IMR-90 (cell line): ENCODE results near the gene TBC1D1. TPM values are rescaled to one million over a fixed set of nuclear protein-coding genes. Genes with fewer than 3 reads are reported as not detected.
A peak's percentile ranks its signal among the peaks of the same experiment; 100 is the strongest.

ENCODE experiments used
- ATAC-seq: fragments of 200-7000 bp; cut with Tn5 transposase; 2 replicates; pipeline ENCODE4 v1.9.1; 2020; ENCODE audit warnings: low read depth, mild to moderate bottlenecking, moderate library complexity
- BruUV-seq: library from RNA; stranded (reverse); fragments of 400-500 nt; replicated peaks from 2 replicates; lab custom pipeline; 2021; lab: Mats Ljungman, UMichigan
- CTCF ChIA-PET: fragments of 300-600 bp; formaldehyde crosslinking; extraction: SDS; loops from one replicate; lab custom pipeline; 2021; ENCODE audit warnings: antibody characterized with exemption; lab: Yijun Ruan, JAX
- POLR2A ChIA-PET: fragments of 300-600 bp; sonication (Branson Sonifier 250); formaldehyde crosslinking; loops from one replicate; lab custom pipeline; 2022; ENCODE audit warnings: antibody characterized with exemption; ENCODE audit not compliant: unreplicated experiment; lab: Charles Lee
- DNase-seq: peaks from one replicate; pipeline ENCODE4 v3.0.0; 2013
- H2AFZ ChIP-seq: replicated peaks from 2 replicates; pipeline ENCODE3; 2013; ENCODE audit warnings: low read length, mild to moderate bottlenecking; ENCODE audit not compliant: poor library complexity
- H2AK5ac ChIP-seq: 2 replicates; pipeline ENCODE4 v1.6.1; 2013; ENCODE audit warnings: low read depth, low read length, inconsistent platforms
- H2AK9ac ChIP-seq: replicated peaks from 2 replicates; pipeline ENCODE3; 2013; ENCODE audit warnings: mild to moderate bottlenecking, low read depth, low read length, moderate library complexity; ENCODE audit not compliant: poor library complexity
- H2BK120ac ChIP-seq: 2 replicates; pipeline ENCODE4 v1.6.1; 2013; ENCODE audit warnings: low read depth, low read length, inconsistent platforms
- H2BK15ac ChIP-seq: 3 replicates; pipeline ENCODE4 v1.6.1; 2013; ENCODE audit warnings: low read depth, low read length, inconsistent platforms
- H2BK20ac ChIP-seq: 2 replicates; pipeline ENCODE4 v1.6.1; 2013; ENCODE audit warnings: low read depth, mild to moderate bottlenecking, inconsistent platforms, low read length, moderate library complexity
- H2BK5ac ChIP-seq: 2 replicates; pipeline ENCODE4 v1.6.1; 2013; ENCODE audit warnings: mild to moderate bottlenecking, low read depth, low read length, inconsistent platforms; ENCODE audit not compliant: poor library complexity, severe bottlenecking
- H3K14ac ChIP-seq: replicated peaks from 2 replicates; pipeline ENCODE4 v1.6.1; 2013; ENCODE audit warnings: low read depth, low read length, inconsistent platforms
- H3K18ac ChIP-seq: 2 replicates; pipeline ENCODE4 v1.6.1; 2013; ENCODE audit warnings: low read depth, low read length, control low read depth
- H3K23ac ChIP-seq: 2 replicates; pipeline ENCODE4 v1.6.1; 2013; ENCODE audit warnings: low read depth, low read length, inconsistent platforms
- H3K27ac ChIP-seq: 2 replicates; pipeline ENCODE4 v1.5.1; 2013; ENCODE audit warnings: mild to moderate bottlenecking, control low read depth, low read length; ENCODE audit not compliant: insufficient read depth
- H3K27me3 ChIP-seq: 2 replicates; pipeline ENCODE4 v1.6.1; 2013; ENCODE audit warnings: low read length; ENCODE audit not compliant: control insufficient read depth, insufficient read depth
- H3K36me3 ChIP-seq: 2 replicates; pipeline ENCODE4 v1.6.1; 2013; ENCODE audit warnings: low read length, mixed read lengths; ENCODE audit not compliant: control insufficient read depth, insufficient read depth
- H3K4ac ChIP-seq: 2 replicates; pipeline ENCODE4 v1.6.1; 2013; ENCODE audit warnings: low read depth, low read length, inconsistent platforms
- H3K4me1 ChIP-seq: 2 replicates; pipeline ENCODE4 v1.6.1; 2013; ENCODE audit warnings: low read length, mixed read lengths; ENCODE audit not compliant: control insufficient read depth, insufficient read depth
- H3K4me2 ChIP-seq: 2 replicates; pipeline ENCODE4 v1.6.1; 2013; ENCODE audit warnings: low read depth, mild to moderate bottlenecking, control low read depth, low read length, moderate library complexity
- H3K4me3 ChIP-seq: 2 replicates; pipeline ENCODE4 v1.5.1; 2013; ENCODE audit warnings: low read depth, mild to moderate bottlenecking, control low read depth, low read length, moderate library complexity; ENCODE audit not compliant: insufficient read depth
- H3K56ac ChIP-seq: 2 replicates; pipeline ENCODE4 v1.6.1; 2013; ENCODE audit warnings: low read length, inconsistent platforms; ENCODE audit not compliant: insufficient read depth; ENCODE audit errors: extremely low read depth
- H3K79me1 ChIP-seq, 2 experiments: 2 replicates each; pipeline ENCODE4 v1.6.1; 2013; ENCODE audit warnings: low read length in 2 of 2, inconsistent platforms in 1 of 2, low read depth in 1 of 2
- H3K9ac ChIP-seq: 2 replicates; pipeline ENCODE4 v1.6.1; 2013; ENCODE audit warnings: low read depth, low read length, control low read depth
- H3K9me1 ChIP-seq: 2 replicates; pipeline ENCODE4 v1.6.1; 2013; ENCODE audit warnings: low read length, inconsistent platforms; ENCODE audit not compliant: insufficient read depth
- H3K9me3 ChIP-seq: 2 replicates; pipeline ENCODE4 v1.6.1; 2013; ENCODE audit warnings: low read length; ENCODE audit not compliant: control insufficient read depth, insufficient read depth
- H4K20me1 ChIP-seq: 2 replicates; pipeline ENCODE4 v1.6.1; 2013; ENCODE audit warnings: low read length, inconsistent platforms; ENCODE audit not compliant: insufficient read depth
- H4K5ac ChIP-seq: 2 replicates; pipeline ENCODE4 v1.6.1; 2013; ENCODE audit warnings: mild to moderate bottlenecking, low read depth, low read length, control low read depth
- H4K8ac ChIP-seq, 2 experiments: 2 replicates each; pipeline ENCODE4 v1.6.1; 2013; ENCODE audit warnings: low read depth in 2 of 2, low read length in 2 of 2, control low read depth in 1 of 2, inconsistent platforms in 1 of 2
- H4K91ac ChIP-seq: 2 replicates; pipeline ENCODE4 v1.6.1; 2013; ENCODE audit warnings: low read depth, low read length, inconsistent platforms; ENCODE audit not compliant: insufficient read depth
- BHLHE40 ChIP-seq: fragments of 150-350 bp; IDR thresholded peaks from 2 replicates; pipeline ENCODE4 v1.6.1; 2016; ENCODE audit warnings: mild to moderate bottlenecking, low read depth, low read length
- CEBPB ChIP-seq: IDR thresholded peaks from 2 replicates; pipeline ENCODE4 v1.6.1; 2012; ENCODE audit warnings: low read depth, low read length, improper control_type of control experiment
- CHD1 ChIP-seq: IDR thresholded peaks from 2 replicates; pipeline ENCODE4 v1.6.1; 2012; ENCODE audit warnings: low read depth, low read length, improper control_type of control experiment
- CTCF ChIP-seq: conservative IDR thresholded peaks from 2 replicates; pipeline ENCODE4 v1.5.1; 2012; ENCODE audit warnings: mild to moderate bottlenecking, low read depth, low read length, improper control_type of control experiment
- ELK1 ChIP-seq: fragments of 150-350 bp; IDR thresholded peaks from 2 replicates; pipeline ENCODE4 v1.6.1; 2016; ENCODE audit warnings: low read depth, mild to moderate bottlenecking, low read length, moderate library complexity, borderline replicate concordance
- FOS ChIP-seq: fragments of 150-350 bp; IDR thresholded peaks from 2 replicates; pipeline ENCODE4 v1.6.1; 2016; ENCODE audit warnings: low read depth, low read length
- MAFK ChIP-seq: IDR thresholded peaks from 2 replicates; pipeline ENCODE4 v1.6.1; 2012; ENCODE audit warnings: low read depth, low read length, improper control_type of control experiment
- MAZ ChIP-seq: IDR thresholded peaks from 2 replicates; pipeline ENCODE4 v1.6.1; 2012; ENCODE audit warnings: low read depth, mild to moderate bottlenecking, low read length, improper control_type of control experiment, moderate library complexity, borderline replicate concordance
- MXI1 ChIP-seq: IDR thresholded peaks from 2 replicates; pipeline ENCODE4 v1.6.1; 2012; ENCODE audit warnings: low read depth, mild to moderate bottlenecking, low read length, moderate library complexity, borderline replicate concordance
- NFE2L2 ChIP-seq: fragments of 150-350 bp; IDR thresholded peaks from 2 replicates; pipeline ENCODE4 v1.6.1; 2016; ENCODE audit warnings: low read depth, mild to moderate bottlenecking, low read length
- POLR2A ChIP-seq: IDR thresholded peaks from 2 replicates; pipeline ENCODE4 v1.6.1; 2012; ENCODE audit warnings: mild to moderate bottlenecking, low read depth, low read length
- RAD21 ChIP-seq: IDR thresholded peaks from 2 replicates; pipeline ENCODE4 v1.6.1; 2012; ENCODE audit warnings: low read length, improper control_type of control experiment
- RCOR1 ChIP-seq: IDR thresholded peaks from 2 replicates; pipeline ENCODE4 v1.6.1; 2012; ENCODE audit warnings: mild to moderate bottlenecking, low read length, improper control_type of control experiment; ENCODE audit not compliant: insufficient replicate concordance
- RFX5 ChIP-seq: IDR thresholded peaks from 2 replicates; pipeline ENCODE4 v1.8.0; 2012; ENCODE audit warnings: low read depth, mild to moderate bottlenecking, low read length, moderate library complexity
- SMC3 ChIP-seq: fragments of 150-350 bp; IDR thresholded peaks from 2 replicates; pipeline ENCODE4 v1.6.1; 2016; ENCODE audit warnings: low read depth, mild to moderate bottlenecking, antibody characterized with exemption, low read length, moderate library complexity
- USF2 ChIP-seq: fragments of 150-350 bp; IDR thresholded peaks from 2 replicates; pipeline ENCODE4 v1.6.1; 2017; ENCODE audit warnings: mild to moderate bottlenecking, antibody characterized with exemption, low read length, low read depth
- WGBS, 2 experiments: methylation state at CpG; one replicate each; pipeline versions ENCODE4 v1.1.5 to v1.1.7; 2013; ENCODE audit warnings: missing lambda C conversion rate in 2 of 2; ENCODE audit not compliant: insufficient read length in 1 of 2; ENCODE audit errors: extremely low coverage in 2 of 2; 5-methylcytosine and 5-hydroxymethylcytosine counted together
- dilution Hi-C: fragments of 300-500 bp; cut with HindIII; formaldehyde crosslinking; loops from one replicate; pipeline ENCODE4 v1.14.3; 2018; ENCODE audit warnings: low sequenced_read_pairs; ENCODE audit not compliant: unreplicated experiment
- in situ Hi-C: fragments of 300-500 bp; cut with MboI; formaldehyde crosslinking; loops from 3 replicates; pipeline ENCODE4 v1.14.3; 2019; ENCODE audit warnings: low sequenced_read_pairs, inconsistent platforms, mixed read lengths
- intact Hi-C: fragments of 100-400 bp; cut with micrococcal nuclease; formaldehyde crosslinking; loops from 2 replicates; pipeline ENCODE4 v1.10.0; 2022
- polyA plus RNA-seq, 3 experiments: library from polyadenylated mRNA; depleted of rRNA; stranded (reverse); fragments of >200 nt; gene quantifications; 2 replicates each; pipeline ENCODE4 v1.2.3, GENCODE V29; 2012; ENCODE audit warnings: low replicate concordance in 1 of 3
- total RNA-seq: library from RNA; depleted of rRNA; stranded (reverse); fragments of >200 nt; gene quantifications from 2 replicates; pipeline ENCODE4 v1.2.3, GENCODE V29; 2012

Gene TBC1D1
- total and polyA plus RNA-seq, 2 of the 4 experiments (the other 2 are of a cell fraction): 42.4 to 104 TPM

- H3K27ac ChIP-seq: no peak overlapping the region
- H3K9me1 ChIP-seq: peaks cover 10% of the 10 kb centered on the region; the same call in 1 of the 2 replicates
- no peak overlapping the region for H3K18ac ChIP-seq
- H3K9ac ChIP-seq: no peak overlapping the region
- no peak overlapping the region for H4K5ac ChIP-seq
- no peak overlapping the region for H4K8ac ChIP-seq
- no peak overlapping the region for H3K4me3 ChIP-seq
- peaks cover 12% of the 10 kb centered on the region for H3K4me1 ChIP-seq
- peaks cover 15 to 63% of the 10 kb centered on the region in 2 experiments for H3K79me1 ChIP-seq
- H2BK15ac ChIP-seq: no peak overlapping the region
- H3K14ac ChIP-seq: no peak overlapping the region
- DNase-seq (no peak), ATAC-seq (no peak)
- H2AK9ac ChIP-seq: no peak overlapping the region
- H3K9me3 ChIP-seq: no peaks in the 10 kb centered on the region
- in situ Hi-C loops (no loop called here), intact Hi-C loops (no loop called here), dilution Hi-C loops (no loop called here)
- H3K27me3 ChIP-seq: no peaks in the 10 kb centered on the region
- H3K23ac ChIP-seq: 0 out of 2 replicates have a peak overlapping the region, but pooled peaks have one; percentile 33
- no peak overlapping the region for H2BK5ac ChIP-seq
- no peak overlapping the region for H2BK120ac ChIP-seq
- POLR2A ChIA-PET: no interaction called here
- peaks cover 12% of the 10 kb centered on the region; the same call in 1 of the 2 replicates for H4K20me1 ChIP-seq
- H4K91ac ChIP-seq: no peak overlapping the region
- H3K4ac ChIP-seq: no peak overlapping the region
- H3K56ac ChIP-seq: no peak overlapping the region
- no peak overlapping the region for H2BK20ac ChIP-seq
- no peak overlapping the region for H2AK5ac ChIP-seq
- WGBS, 2 experiments: no CpG with 5 or more reads among the region's 3 CpGs
- CTCF ChIA-PET: interaction anchor here (0.6 kb wide), 1 partner anchor 672 kb away, joined by 3 read pairs; no protein-coding TSS in a partner anchor
- no peaks in the 10 kb centered on the region for H3K36me3 ChIP-seq
- no peak overlapping the region for H2AFZ ChIP-seq
- TF ChIP-seq MAFK: no peak
- no peak for TF ChIP-seq FOS
- no peak for TF ChIP-seq RCOR1
- TF ChIP-seq CTCF: no peak
- TF ChIP-seq RFX5: no peak
- TF ChIP-seq NFE2L2: no peak
- no peak for TF ChIP-seq ELK1
- no peak for TF ChIP-seq CEBPB
- no peak for TF ChIP-seq SMC3
- TF ChIP-seq POLR2A: no peak
- no peak for TF ChIP-seq MAZ
- no peak for TF ChIP-seq RAD21
- TF ChIP-seq MXI1: no peak
- no peak for TF ChIP-seq BHLHE40
- TF ChIP-seq USF2: no peak
- TF ChIP-seq CHD1: no peak
- H3K4me2 ChIP-seq: no peak overlapping the region
- BruUV-seq: no TSS peak
These were observed 112.2 kb downstream of the TBC1D1 start for GRCh38 chr4:38003102-38003501.
